GM21737 (cell line): ENCODE measurements around the gene EEF1E1.

ENCODE experiments used
- ATAC-seq: cut with Tn5 transposase; IDR thresholded peaks from one replicate; pipeline ENCODE4 v1.9.1; 2021; ENCODE audit warnings: mild to moderate bottlenecking, moderate library complexity; ENCODE audit not compliant: unreplicated experiment

EEF1E1 gene

GRCh38 chr6:8088886-8089285 is 13.5 kb downstream of the EEF1E1 start:
- no peak for ATAC-seq

GRCh38 chr6:8087870-8088754 is 14.2 kb downstream of the EEF1E1 start:
- ATAC-seq: no peak

GRCh38 chr6:8086755-8087306 is 15.5 kb downstream of the EEF1E1 start:
- ATAC-seq: no peak

- no peak for ATAC-seq
Measured at GRCh38 chr6:8085053-8085511, 17.3 kb downstream of the EEF1E1 start.

- ATAC-seq: no peak
Measured at GRCh38 chr6:8084586-8084985, 17.8 kb downstream of the EEF1E1 start.

GRCh38 chr6:8082954-8083858 is 19.1 kb downstream of the EEF1E1 start:
- no peak for ATAC-seq

GRCh38 chr6:8082572-8082953 is 19.8 kb downstream of the EEF1E1 start:
- ATAC-seq: no peak

- ATAC-seq: no peak
Measured at GRCh38 chr6:8080362-8081151, 21.8 kb downstream of the EEF1E1 start.

GRCh38 chr6:8079126-8079525 is 23.2 kb downstream of the EEF1E1 start:
- ATAC-seq: no peak

- no peak for ATAC-seq
Measured at GRCh38 chr6:8077991-8078390, 24.4 kb downstream of the EEF1E1 start.

GRCh38 chr6:8075704-8076103 is 26.6 kb downstream of the EEF1E1 start:
- ATAC-seq: no peak

GRCh38 chr6:8075185-8075584 is 27.2 kb downstream of the EEF1E1 start:
- ATAC-seq: no peak

- ATAC-seq: no peak
Measured at GRCh38 chr6:8074213-8074612, 28.1 kb downstream of the EEF1E1 start.

GRCh38 chr6:8073758-8074157 is 28.6 kb downstream of the EEF1E1 start:
- ATAC-seq: no peak

- no peak for ATAC-seq
Measured at GRCh38 chr6:8070718-8071117, 31.6 kb downstream of the EEF1E1 start.

- ATAC-seq: no peak
Measured at GRCh38 chr6:8069631-8070284, 32.6 kb downstream of the EEF1E1 start.

- ATAC-seq: no peak
Measured at GRCh38 chr6:8069151-8069550, 33.2 kb downstream of the EEF1E1 start.

GRCh38 chr6:8066108-8066507 is 36.2 kb downstream of the EEF1E1 start:
- no peak for ATAC-seq

GRCh38 chr6:8065519-8065911 is 36.8 kb downstream of the EEF1E1 start:
- ATAC-seq: no peak
